B cell (primary cell): ENCODE measurements around the gene LAGE3.
"Not testable (repeated sequence)": the region's sequence is repeated elsewhere in the genome, so short reads cannot be mapped to it uniquely, and the experiment has no call there.

Experiments
- EZH2 ChIP-seq: IDR thresholded peaks from 2 replicates; pipeline ENCODE4 v1.6.1; 2012; ENCODE audit warnings: borderline replicate concordance, low read depth, mild to moderate bottlenecking, moderate library complexity, low read length; ENCODE audit not compliant: insufficient read depth, poor library complexity, severe bottlenecking
- TF ChIP-seq, protein P1 (sequence below): fragments of 200-600 bp; IDR thresholded peaks from one replicate; pipeline ENCODE4 v1.8.0; 2022; ENCODE audit warnings: antibody characterized with exemption, mild to moderate bottlenecking

DNA sequence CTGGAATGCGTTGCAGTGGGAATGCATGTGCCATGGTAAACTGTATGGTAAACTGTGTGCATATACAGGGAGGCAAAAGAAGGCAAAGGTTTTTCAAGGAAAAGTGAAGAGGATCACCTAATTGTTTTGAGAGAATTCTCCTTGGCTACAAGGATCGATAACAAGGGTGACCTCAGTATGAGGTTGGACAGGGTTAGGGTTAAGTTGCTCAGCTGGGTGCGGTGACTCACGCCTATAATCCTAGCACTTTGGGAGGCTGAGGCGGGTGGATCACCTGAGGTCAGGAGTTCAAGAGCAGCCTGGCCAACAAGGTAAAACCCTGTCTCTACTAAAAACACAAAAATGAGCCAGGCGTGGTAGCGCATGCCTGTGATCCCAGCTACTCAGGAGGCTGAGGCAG, 22.3 kb upstream of the LAGE3 start:
- TF ChIP-seq, protein P1, sequence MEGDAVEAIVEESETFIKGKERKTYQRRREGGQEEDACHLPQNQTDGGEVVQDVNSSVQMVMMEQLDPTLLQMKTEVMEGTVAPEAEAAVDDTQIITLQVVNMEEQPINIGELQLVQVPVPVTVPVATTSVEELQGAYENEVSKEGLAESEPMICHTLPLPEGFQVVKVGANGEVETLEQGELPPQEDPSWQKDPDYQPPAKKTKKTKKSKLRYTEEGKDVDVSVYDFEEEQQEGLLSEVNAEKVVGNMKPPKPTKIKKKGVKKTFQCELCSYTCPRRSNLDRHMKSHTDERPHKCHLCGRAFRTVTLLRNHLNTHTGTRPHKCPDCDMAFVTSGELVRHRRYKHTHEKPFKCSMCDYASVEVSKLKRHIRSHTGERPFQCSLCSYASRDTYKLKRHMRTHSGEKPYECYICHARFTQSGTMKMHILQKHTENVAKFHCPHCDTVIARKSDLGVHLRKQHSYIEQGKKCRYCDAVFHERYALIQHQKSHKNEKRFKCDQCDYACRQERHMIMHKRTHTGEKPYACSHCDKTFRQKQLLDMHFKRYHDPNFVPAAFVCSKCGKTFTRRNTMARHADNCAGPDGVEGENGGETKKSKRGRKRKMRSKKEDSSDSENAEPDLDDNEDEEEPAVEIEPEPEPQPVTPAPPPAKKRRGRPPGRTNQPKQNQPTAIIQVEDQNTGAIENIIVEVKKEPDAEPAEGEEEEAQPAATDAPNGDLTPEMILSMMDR, result not testable (repeated sequence)
- not testable (repeated sequence) for TF ChIP-seq EZH2
